Lower leg skin (tissue), 4 donors: ENCODE measurements around the gene UCKL1. TPM values are rescaled to one million over a fixed set of nuclear protein-coding genes. Genes with fewer than 3 reads are reported as not detected.
A peak's percentile ranks its signal among the peaks of the same experiment; 100 is the strongest.
"Not testable (repeated sequence)": the region's sequence is repeated elsewhere in the genome, so short reads cannot be mapped to it uniquely, and the experiment has no call there.

ENCODE experiments used
- DNase-seq, 2 donors: peaks; one replicate each; pipeline ENCODE4 v3.0.0-alpha.2; 2019; ENCODE audit warnings: low spot score in 2 of 2
- H3K4me3 ChIP-seq: fragments of 200-600 bp; sonication (generic); 2 replicates; pipeline ENCODE4 v1.5.1; 2017; ENCODE audit warnings: mild to moderate bottlenecking, low read depth; ENCODE audit not compliant: poor library complexity, severe bottlenecking
- CTCF ChIP-seq, 3 donors: fragments of 450-650 bp; IDR thresholded peaks; one replicate each; pipeline ENCODE4 v1.5.1; 2016; ENCODE audit warnings: antibody characterized with exemption in 3 of 3, mild to moderate bottlenecking in 3 of 3, moderate library complexity in 2 of 3
- POLR2A ChIP-seq, 2 donors: fragments of 450-650 bp; IDR thresholded peaks; one replicate each; pipeline ENCODE4 v1.6.1; 2016 to 2017; ENCODE audit warnings: antibody characterized with exemption in 2 of 2, mild to moderate bottlenecking in 1 of 2, moderate library complexity in 1 of 2
- WGBS, 2 donors: methylation state at CpG; one replicate each; pipeline ENCODE4 v1.1.5; 2018; 5-methylcytosine and 5-hydroxymethylcytosine counted together
- intact Hi-C: fragments of 100-400 bp; cut with DNase I; formaldehyde crosslinking; loops from one replicate; pipeline ENCODE4 v1.15.0; 2023; ENCODE audit warnings: low total_unique reads
- total RNA-seq, 4 donors: library from RNA; depleted of rRNA; stranded (reverse); fragments of >200 nt; gene quantifications; one replicate each; pipeline ENCODE4 v1.1.0, GENCODE V29; 2016

The UCKL1 gene
- total RNA-seq, 4 donors from 2014 or later: 28.1 to 44.3 (median 33.6) TPM

GRCh38 chr20:63973636-63974401 lies 17.6 kb upstream of the UCKL1 start:
- DNase-seq: peak; percentile 79 to 97
- 9 to 11% methylated on average over 36 to 37 of the region's 37 CpGs for WGBS, 2 donors
- TF ChIP-seq CTCF (IDR thresholded peaks at IDR 0.05) (peak in 1 of 3 donors; percentile 74), POLR2A (IDR thresholded peaks at IDR 0.05) (no peak)
- intact Hi-C loops: loop anchor here (5.0 to 10.0 kb wide), 2 partner anchors 189 to 432 kb away; no protein-coding TSS in a partner anchor
- no peak overlapping the region for H3K4me3 ChIP-seq

GRCh38 chr20:63973160-63973479 lies 16.9 kb upstream of the UCKL1 start:
- 86 to 96% methylated on average over 3 of the region's 3 CpGs for WGBS, 2 donors
- DNase-seq: no peak
- TF ChIP-seq POLR2A (IDR thresholded peaks at IDR 0.05) (no peak), CTCF (IDR thresholded peaks at IDR 0.05) (no peak)
- no peak overlapping the region for H3K4me3 ChIP-seq
- intact Hi-C loops: loop anchor here (5.0 to 10.0 kb wide), 2 partner anchors 188 to 431 kb away; no protein-coding TSS in a partner anchor

- peak in 1 of 2 donors; percentile 89 for DNase-seq
- no peak overlapping the region for H3K4me3 ChIP-seq
- TF ChIP-seq POLR2A (IDR thresholded peaks at IDR 0.05): no peak
- TF ChIP-seq CTCF (IDR thresholded peaks at IDR 0.05): no peak
- 77 to 82% methylated on average over 18 of the region's 18 CpGs for WGBS, 2 donors
- intact Hi-C loops: loop anchor here (5.0 to 10.0 kb wide), 2 partner anchors 188 to 430 kb away; no protein-coding TSS in a partner anchor
Measured at GRCh38 chr20:63972312-63973159, 16.3 kb upstream of the UCKL1 start.

- WGBS, 2 donors: 78 to 91% methylated on average over 10 of the region's 10 CpGs
- not testable (repeated sequence) for DNase-seq, H3K4me3 ChIP-seq
- intact Hi-C loops: loop anchor here (5.0 to 10.0 kb wide), 2 partner anchors 187 to 430 kb away; no protein-coding TSS in a partner anchor
Measured at GRCh38 chr20:63971960-63972311, 15.7 kb upstream of the UCKL1 start.

GRCh38 chr20:63970714-63971431 lies 14.7 kb upstream of the UCKL1 start:
- intact Hi-C loops: loop anchor here (5.0 to 10.0 kb wide), 2 partner anchors 186 to 429 kb away; no protein-coding TSS in a partner anchor
- no peak for DNase-seq
- WGBS, 2 donors: 92% methylated on average over 5 of the region's 5 CpGs
- TF ChIP-seq POLR2A (IDR thresholded peaks at IDR 0.05) (no peak), CTCF (IDR thresholded peaks at IDR 0.05) (no peak)
- H3K4me3 ChIP-seq: no peak overlapping the region
